GM21825 (cell line): ENCODE measurements around the gene KRTAP20-3.

ENCODE experiments used
- ATAC-seq: cut with Tn5 transposase; IDR thresholded peaks from one replicate; pipeline ENCODE4 v1.9.1; 2021; ENCODE audit warnings: mild to moderate bottlenecking, moderate library complexity; ENCODE audit not compliant: unreplicated experiment

KRTAP20-3 gene

GRCh38 chr21:30642564-30642963 lies at the start of gene KRTAP20-3:
TSS of gene KRTAP20-3 (plus strand) at chr21:30642864.
- ATAC-seq = no peak

- no peak for ATAC-seq
Observed at GRCh38 chr21:30598802-30599201, 43.9 kb upstream of the KRTAP20-3 start, which contains the start of gene KRTAP6-2. TSS of gene KRTAP6-2 (minus strand) at chr21:30598902. CDS start at chr21:30598874, 28 bp downstream.

- ATAC-seq = no peak
Observed at GRCh38 chr21:30600787-30601186, 41.9 kb upstream of the KRTAP20-3 start, which contains the start of gene KRTAP22-1. TSS of gene KRTAP22-1 (plus strand) at chr21:30601087.

GRCh38 chr21:30605968-30606367 lies 36.7 kb upstream of the KRTAP20-3 start:
- ATAC-seq = no peak

GRCh38 chr21:30612132-30612531 lies 30.5 kb upstream of the KRTAP20-3 start:
- no peak for ATAC-seq

- no peak for ATAC-seq
Observed at GRCh38 chr21:30613836-30614235, 28.8 kb upstream of the KRTAP20-3 start, which contains the start of gene KRTAP6-1. TSS of gene KRTAP6-1 (minus strand) at chr21:30613930. CDS start at chr21:30613904, 26 bp downstream.

GRCh38 chr21:30615199-30615598 lies 27.5 kb upstream of the KRTAP20-3 start:
- ATAC-seq = no peak

GRCh38 chr21:30616125-30616524 lies 26.5 kb upstream of the KRTAP20-3 start, which contains the start of gene KRTAP20-1:
TSS of gene KRTAP20-1 (plus strand) at chr21:30616425. CDS start at chr21:30616455, 30 bp downstream.
- ATAC-seq = no peak

GRCh38 chr21:30620080-30620479 lies 22.6 kb upstream of the KRTAP20-3 start:
- no peak for ATAC-seq

- no peak for ATAC-seq
Observed at GRCh38 chr21:30620522-30620921, 22.1 kb upstream of the KRTAP20-3 start, which contains the start of gene KRTAP20-4. TSS of gene KRTAP20-4 (plus strand) at chr21:30620627.

- ATAC-seq = no peak
Observed at GRCh38 chr21:30623362-30623761, 19.3 kb upstream of the KRTAP20-3 start.

- no peak for ATAC-seq
Observed at GRCh38 chr21:30625449-30626165, 17.1 kb upstream of the KRTAP20-3 start.

GRCh38 chr21:30628109-30628508 lies 14.6 kb upstream of the KRTAP20-3 start:
- no peak for ATAC-seq

GRCh38 chr21:30629200-30629599 lies 13.5 kb upstream of the KRTAP20-3 start:
- no peak for ATAC-seq

GRCh38 chr21:30634906-30635305 lies 7.8 kb upstream of the KRTAP20-3 start, which contains the start of gene KRTAP20-2:
TSS of gene KRTAP20-2 (plus strand) at chr21:30635206. CDS start at chr21:30635264, 58 bp downstream.
- no peak for ATAC-seq

- ATAC-seq = no peak
Observed at GRCh38 chr21:30638686-30639085, 4.0 kb upstream of the KRTAP20-3 start.

GRCh38 chr21:30646904-30647414 lies 4.3 kb downstream of the KRTAP20-3 start:
- no peak for ATAC-seq

GRCh38 chr21:30652891-30653290 lies 10.2 kb downstream of the KRTAP20-3 start:
- no peak for ATAC-seq

- no peak for ATAC-seq
Observed at GRCh38 chr21:30668776-30669175, 26.1 kb downstream of the KRTAP20-3 start.

- no peak for ATAC-seq
Observed at GRCh38 chr21:30672985-30673650, 30.5 kb downstream of the KRTAP20-3 start.

GRCh38 chr21:30674312-30674711 lies 31.6 kb downstream of the KRTAP20-3 start:
- ATAC-seq = no peak
